ENCODE data around the gene GRK6. TPM values are rescaled to one million over a fixed set of nuclear protein-coding genes. Genes with fewer than 3 reads are reported as not detected.

GRK6 gene
- total RNA-seq, 2 donors from 2014 or later: 27.3 to 33.3 TPM

Other genes starting within 250 kb of the GRK6 start
- gene RAB24, start 123.0 kb upstream of the GRK6 start, total RNA-seq: 10 to 100 TPM; 23.8 to 35.2 TPM
- gene PRELID1, start 122.9 kb upstream of the GRK6 start, total RNA-seq: 10 to 100 TPM; 42.2 to 54.0 TPM
- 10 to 100 TPM; 11.9 to 17.6 TPM for gene MXD3, start 114.8 kb upstream of the GRK6 start, total RNA-seq
- gene LMAN2, start 75.0 kb upstream of the GRK6 start, total RNA-seq: 100 to 1,000 TPM; 159 to 167 TPM
- gene RGS14, start 68.8 kb upstream of the GRK6 start, total RNA-seq: 10 to 100 TPM in 1 of 2 donors, 1 to 10 TPM in 1; 4.9 to 12.6 TPM
- not detected for gene SLC34A1, start 42.2 kb upstream of the GRK6 start, total RNA-seq
- not detected for gene PFN3, start 26.0 kb upstream of the GRK6 start, total RNA-seq
- not detected for gene F12, start 17.1 kb upstream of the GRK6 start, total RNA-seq
- gene PRR7, start 20.1 kb downstream of the GRK6 start, total RNA-seq: 10 to 100 TPM in 1 of 2 donors, 1 to 10 TPM in 1; 4.1 to 11.0 TPM
- gene DBN1, start 47.0 kb downstream of the GRK6 start, total RNA-seq: 100 to 1,000 TPM in 1 of 2 donors, 10 to 100 TPM in 1; 91.2 to 132 TPM
- gene PDLIM7, start 70.9 kb downstream of the GRK6 start, total RNA-seq: 100 to 1,000 TPM; 626 to 891 TPM
- gene DOK3, start 83.2 kb downstream of the GRK6 start, total RNA-seq: 10 to 100 TPM; 20.5 to 35.6 TPM
- gene DDX41, start 90.3 kb downstream of the GRK6 start, total RNA-seq: 100 to 1,000 TPM in 1 of 2 donors, 10 to 100 TPM in 1; 53.7 to 138 TPM
- 100 to 1,000 TPM in 1 of 2 donors, 10 to 100 TPM in 1; 76.6 to 103 TPM for gene FAM193B, start 127.9 kb downstream of the GRK6 start, total RNA-seq
- 100 to 1,000 TPM; 103 to 119 TPM for gene TMED9, start 165.5 kb downstream of the GRK6 start, total RNA-seq
- 10 to 100 TPM; 17.8 to 29.8 TPM for gene B4GALT7, start 173.5 kb downstream of the GRK6 start, total RNA-seq

Measured in thoracic aorta (tissue), 2 donors.